Osteoblast (primary cell): ENCODE measurements around the gene MT3. TPM values are rescaled to one million over a fixed set of nuclear protein-coding genes. Genes with fewer than 3 reads are reported as not detected.
A peak's percentile ranks its signal among the peaks of the same experiment; 100 is the strongest.

Experiments
- DNase-seq: peaks from one replicate; pipeline ENCODE4 v3.0.0; 2011; ENCODE audit warnings: low spot score, mixed read lengths; ENCODE audit not compliant: insufficient read length; ENCODE audit errors: missing footprints
- H2AFZ ChIP-seq: 2 replicates; pipeline ENCODE4 v1.6.0; 2011; ENCODE audit warnings: mild to moderate bottlenecking, low read length
- H3K27ac ChIP-seq: 2 replicates; pipeline ENCODE4 v1.5.1; 2011; ENCODE audit warnings: mild to moderate bottlenecking, low read depth, low read length, moderate library complexity
- H3K27me3 ChIP-seq: 2 replicates; pipeline ENCODE4 v1.6.0; 2012; ENCODE audit warnings: mild to moderate bottlenecking, control low read depth, inconsistent platforms, low read length, moderate library complexity; ENCODE audit not compliant: insufficient read depth
- H3K36me3 ChIP-seq: 2 replicates; pipeline ENCODE4 v1.5.1; 2011; ENCODE audit warnings: mild to moderate bottlenecking, low read length, control low read depth, moderate library complexity; ENCODE audit not compliant: insufficient read depth
- H3K4me1 ChIP-seq: 2 replicates; pipeline ENCODE4 v1.5.1; 2011; ENCODE audit warnings: mild to moderate bottlenecking, low read length, control low read depth, moderate library complexity; ENCODE audit not compliant: insufficient read depth
- H3K4me2 ChIP-seq: 2 replicates; pipeline ENCODE4 v1.6.0; 2011; ENCODE audit warnings: mild to moderate bottlenecking, low read length; ENCODE audit not compliant: insufficient read depth
- H3K4me3 ChIP-seq: fragments of 200-600 bp; sonication (generic); 3 replicates; pipeline ENCODE4 v1.5.1; 2012; ENCODE audit warnings: mild to moderate bottlenecking, low read length, inconsistent platforms; ENCODE audit not compliant: insufficient read depth
- H3K79me2 ChIP-seq: 2 replicates; pipeline ENCODE4 v1.6.0; 2012; ENCODE audit warnings: mild to moderate bottlenecking, low read length, control low read depth, inconsistent platforms; ENCODE audit not compliant: insufficient read depth
- H3K9me3 ChIP-seq: 2 replicates; pipeline ENCODE4 v1.5.1; 2011; ENCODE audit warnings: low read depth, low read length, control low read depth
- H4K20me1 ChIP-seq: 2 replicates; pipeline ENCODE4 v1.6.0; 2012; ENCODE audit warnings: mild to moderate bottlenecking, low read length, control low read depth; ENCODE audit not compliant: insufficient read depth
- total RNA-seq: library from RNA; depleted of rRNA; stranded (reverse); fragments of >200 nt; gene quantifications from 2 replicates; pipeline ENCODE4 v1.2.3, GENCODE V29; 2012
- TF ChIP-seq, protein P1 (sequence below): IDR thresholded peaks from 2 replicates; pipeline ENCODE4 v1.5.1; 2011; ENCODE audit warnings: mild to moderate bottlenecking, low read depth, low read length, moderate library complexity; ENCODE audit errors: extremely low read depth

MT3 gene
- total RNA-seq, 1 donor, result not detected

DNA sequence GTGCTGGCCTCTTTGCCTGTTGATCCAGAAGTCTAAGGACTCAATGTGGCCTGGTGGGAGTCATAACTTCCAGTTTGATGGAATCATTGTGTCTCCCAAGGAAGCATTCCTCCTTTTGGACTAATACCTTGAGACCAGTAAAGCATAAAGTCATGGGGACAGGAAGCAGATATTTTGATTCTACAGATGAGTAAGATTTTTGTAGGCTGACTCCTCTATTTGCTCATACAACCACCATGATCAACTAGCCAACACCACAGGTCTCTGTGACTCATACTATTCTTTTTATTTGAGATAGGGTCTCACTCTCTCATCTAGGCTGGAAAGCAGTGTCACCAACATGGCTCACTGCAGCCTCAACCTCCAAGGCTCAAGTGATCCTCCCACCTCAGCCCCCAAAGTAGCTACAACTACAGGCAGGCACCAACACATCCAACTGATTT lies 25.2 kb downstream of the MT3 start:
- Histone ChIP-seq H3K4me1 (peaks cover 57% of the 10 kb centered on the region), H3K9me3 (no peaks in the 10 kb centered on the region), H4K20me1 (no peaks in the 10 kb centered on the region), H3K36me3 (no peaks in the 10 kb centered on the region), H3K4me3 (no peak overlapping the region), H3K27me3 (no peaks in the 10 kb centered on the region), H3K27ac (peak overlapping the region; percentile 65), H2AFZ (no peak overlapping the region), H3K4me2 (peak overlapping the region; percentile 12), H3K79me2 (no peaks in the 10 kb centered on the region)
- TF ChIP-seq, protein P1, sequence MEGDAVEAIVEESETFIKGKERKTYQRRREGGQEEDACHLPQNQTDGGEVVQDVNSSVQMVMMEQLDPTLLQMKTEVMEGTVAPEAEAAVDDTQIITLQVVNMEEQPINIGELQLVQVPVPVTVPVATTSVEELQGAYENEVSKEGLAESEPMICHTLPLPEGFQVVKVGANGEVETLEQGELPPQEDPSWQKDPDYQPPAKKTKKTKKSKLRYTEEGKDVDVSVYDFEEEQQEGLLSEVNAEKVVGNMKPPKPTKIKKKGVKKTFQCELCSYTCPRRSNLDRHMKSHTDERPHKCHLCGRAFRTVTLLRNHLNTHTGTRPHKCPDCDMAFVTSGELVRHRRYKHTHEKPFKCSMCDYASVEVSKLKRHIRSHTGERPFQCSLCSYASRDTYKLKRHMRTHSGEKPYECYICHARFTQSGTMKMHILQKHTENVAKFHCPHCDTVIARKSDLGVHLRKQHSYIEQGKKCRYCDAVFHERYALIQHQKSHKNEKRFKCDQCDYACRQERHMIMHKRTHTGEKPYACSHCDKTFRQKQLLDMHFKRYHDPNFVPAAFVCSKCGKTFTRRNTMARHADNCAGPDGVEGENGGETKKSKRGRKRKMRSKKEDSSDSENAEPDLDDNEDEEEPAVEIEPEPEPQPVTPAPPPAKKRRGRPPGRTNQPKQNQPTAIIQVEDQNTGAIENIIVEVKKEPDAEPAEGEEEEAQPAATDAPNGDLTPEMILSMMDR, result no peak
- DNase-seq, result peak; percentile 89

DNA sequence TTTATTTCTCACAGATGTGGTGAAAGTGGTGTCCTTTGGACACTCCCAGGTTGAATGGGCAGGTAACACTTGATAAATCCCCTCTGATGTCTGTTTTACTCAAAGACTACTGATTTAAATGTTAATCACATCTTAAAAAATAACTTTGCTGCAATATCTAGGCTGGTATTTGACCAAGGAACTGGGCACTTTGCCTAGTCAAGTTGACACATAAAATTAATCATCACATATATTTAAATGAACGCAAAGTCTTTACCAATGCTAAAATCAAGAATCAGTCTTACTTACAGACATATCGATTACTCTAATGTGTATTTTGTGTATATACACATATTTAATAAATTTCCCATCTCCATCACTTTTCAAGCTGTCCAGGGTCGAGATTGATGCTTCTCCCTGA lies 26.0 kb downstream of the MT3 start:
- TF ChIP-seq, protein P1, result no peak
- H3K4me2 ChIP-seq, result peak overlapping the region; percentile 12
- no peak overlapping the region for H3K4me3 ChIP-seq
- H3K4me1 ChIP-seq, result peaks cover 51% of the 10 kb centered on the region
- no peaks in the 10 kb centered on the region for H3K27me3 ChIP-seq
- no peak overlapping the region for H2AFZ ChIP-seq
- no peaks in the 10 kb centered on the region for H4K20me1 ChIP-seq
- no peaks in the 10 kb centered on the region for H3K9me3 ChIP-seq
- no peak for DNase-seq
- H3K27ac ChIP-seq, result peak overlapping the region; percentile 65
- no peaks in the 10 kb centered on the region for H3K79me2 ChIP-seq
- H3K36me3 ChIP-seq, result no peaks in the 10 kb centered on the region

DNA sequence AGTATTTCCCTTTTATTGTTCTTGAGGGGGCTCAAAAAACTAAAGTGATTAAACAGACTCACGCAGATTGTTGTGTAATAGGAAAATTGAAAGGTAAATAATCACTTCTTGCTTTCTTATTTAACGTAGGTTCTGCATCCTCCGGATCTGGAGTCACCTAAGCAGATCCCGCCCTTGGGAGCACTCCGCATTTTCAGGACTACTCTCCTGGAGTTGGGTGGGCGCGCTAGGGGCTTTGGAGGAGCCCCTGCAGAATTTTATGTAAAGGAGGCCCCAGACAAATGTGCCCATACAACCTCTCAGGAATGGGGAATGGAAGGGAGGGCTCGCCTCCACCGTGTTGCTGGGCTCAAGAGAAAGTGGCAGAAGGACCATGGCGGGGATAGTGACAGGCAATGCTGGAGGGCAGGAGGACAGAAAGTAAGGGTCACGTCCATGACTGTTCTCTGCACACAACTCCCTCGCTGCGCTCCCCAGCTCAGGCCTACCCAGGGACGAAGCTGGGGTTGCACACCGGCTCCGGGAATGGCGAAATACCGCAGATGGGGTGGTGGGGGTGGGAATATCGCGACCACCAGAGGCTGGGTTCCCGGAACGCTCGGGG lies 27.4 kb downstream of the MT3 start:
- no peaks in the 10 kb centered on the region for H4K20me1 ChIP-seq
- no peaks in the 10 kb centered on the region for H3K9me3 ChIP-seq
- H3K27ac ChIP-seq, result peak overlapping the region; percentile 17
- peak overlapping the region; percentile 96 for H2AFZ ChIP-seq
- peaks cover 38% of the 10 kb centered on the region for H3K4me1 ChIP-seq
- no peaks in the 10 kb centered on the region for H3K36me3 ChIP-seq
- DNase-seq, result no peak
- H3K27me3 ChIP-seq, result no peaks in the 10 kb centered on the region
- H3K4me2 ChIP-seq, result peak overlapping the region; percentile 89
- peak overlapping the region; percentile 69 for H3K4me3 ChIP-seq
- TF ChIP-seq, protein P1, result no peak
- H3K79me2 ChIP-seq, result no peaks in the 10 kb centered on the region

DNA sequence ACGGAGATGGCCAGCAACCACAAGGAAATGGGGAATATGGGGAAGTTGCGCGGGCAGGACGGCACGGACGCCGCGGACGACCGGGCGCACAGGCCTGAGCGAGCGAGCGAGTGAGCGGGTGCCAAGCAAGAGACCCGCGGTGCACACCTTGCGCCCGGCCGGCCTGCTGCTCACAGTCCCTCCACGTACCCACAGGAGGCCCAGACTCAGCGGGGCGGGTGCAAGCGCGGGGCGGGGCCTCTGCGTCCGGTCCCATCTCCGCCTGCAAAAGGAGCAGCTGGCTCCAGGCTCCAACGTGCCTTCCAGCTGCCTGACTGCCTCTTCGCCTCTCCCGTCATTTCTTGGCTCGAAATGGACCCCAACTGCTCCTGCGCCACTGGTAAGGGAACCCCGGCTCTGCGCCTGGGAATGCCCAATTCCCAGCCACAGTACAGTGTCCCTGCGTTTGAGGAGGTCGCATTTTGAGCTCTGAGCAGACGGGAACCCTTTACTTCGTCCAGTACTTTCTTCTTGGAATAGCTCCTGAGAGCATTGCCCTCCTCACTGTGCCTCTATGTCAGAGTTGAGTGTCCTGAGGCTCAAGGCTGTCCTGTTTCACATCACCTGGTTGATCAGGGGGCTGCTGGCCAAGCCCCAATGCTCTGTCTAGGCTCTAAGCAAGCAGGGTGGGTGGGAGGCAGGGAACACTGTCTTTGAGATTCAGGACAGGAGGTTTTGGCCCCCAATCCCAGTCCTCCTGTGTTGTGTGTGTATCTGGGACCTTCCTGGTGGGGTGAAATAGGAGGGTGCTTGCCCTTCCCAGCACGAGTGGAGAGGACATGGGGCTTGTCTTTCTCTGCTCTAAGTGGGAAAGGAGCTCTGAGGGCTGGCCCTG lies 28.1 kb downstream of the MT3 start:
- no peaks in the 10 kb centered on the region for H3K9me3 ChIP-seq
- H3K4me1 ChIP-seq, result peaks cover 31% of the 10 kb centered on the region
- peak overlapping the region; percentile 96 for H2AFZ ChIP-seq
- no peaks in the 10 kb centered on the region for H4K20me1 ChIP-seq
- H3K4me2 ChIP-seq, result peak overlapping the region; percentile 89
- H3K79me2 ChIP-seq, result no peaks in the 10 kb centered on the region
- peak overlapping the region; percentile 69 for H3K4me3 ChIP-seq
- peak; percentile 88 for DNase-seq
- no peaks in the 10 kb centered on the region for H3K27me3 ChIP-seq
- no peaks in the 10 kb centered on the region for H3K36me3 ChIP-seq
- TF ChIP-seq, protein P1, result no peak
- H3K27ac ChIP-seq, result peak overlapping the region; percentile 56
